Vagina (tissue), 2 donors: ENCODE measurements around the gene SCAMP4. TPM values are rescaled to one million over a fixed set of nuclear protein-coding genes. Genes with fewer than 3 reads are reported as not detected.

Experiments
- DNase-seq, 2 donors: peaks; one replicate each; pipeline ENCODE4 v3.0.0-alpha.2; 2017; ENCODE audit errors: extremely low spot score in 2 of 2
- H3K27ac ChIP-seq: fragments of 200-600 bp; sonication (generic); one replicate; pipeline ENCODE4 v1.5.1; 2019
- H3K27me3 ChIP-seq: fragments of 200-600 bp; sonication (generic); one replicate; pipeline ENCODE4 v1.5.1; 2019
- H3K36me3 ChIP-seq, 2 donors: fragments of 200-600 bp; sonication (generic); one replicate each; pipeline ENCODE4 v1.5.1; 2017 to 2019
- H3K4me1 ChIP-seq: fragments of 200-600 bp; sonication (generic); one replicate; pipeline ENCODE4 v1.5.1; 2019
- H3K4me3 ChIP-seq, 2 donors: fragments of 200-600 bp; sonication (generic); 1 replicate in 1 of 2; 2 replicates in 1 of 2; pipeline ENCODE4 v1.5.1; 2016 to 2019
- H3K9me3 ChIP-seq: fragments of 200-600 bp; sonication (generic); one replicate; pipeline ENCODE4 v1.5.1; 2019
- CTCF ChIP-seq, 3 experiments: fragments of 450-650 bp in 2 of 3; fragments of 200-600 bp in 1 of 3; sonication (generic) in 1 of 3; IDR thresholded peaks; one replicate each; pipeline ENCODE4 v1.5.1; 2017 to 2019; ENCODE audit warnings: antibody characterized with exemption in 3 of 3, mild to moderate bottlenecking in 2 of 3, moderate library complexity in 2 of 3
- POLR2A ChIP-seq, 2 donors: fragments of 450-650 bp; IDR thresholded peaks; one replicate each; pipeline ENCODE4 v1.6.1; 2017; ENCODE audit warnings: antibody characterized with exemption in 2 of 2, mild to moderate bottlenecking in 2 of 2, moderate library complexity in 2 of 2
- POLR2AphosphoS5 ChIP-seq, 2 donors: sonication (generic); formaldehyde crosslinking; IDR thresholded peaks; one replicate each; pipeline ENCODE4 v1.9.0; 2017; ENCODE audit warnings: antibody characterized with exemption in 2 of 2, mild to moderate bottlenecking in 2 of 2, low read depth in 1 of 2; ENCODE audit not compliant: insufficient read depth in 1 of 2
- intact Hi-C: fragments of 100-400 bp; cut with DNase I; formaldehyde crosslinking; loops from one replicate; pipeline ENCODE4 v1.15.1; 2023
- total RNA-seq: library from RNA; depleted of rRNA; stranded (reverse); fragments of >200 nt; gene quantifications from one replicate; pipeline ENCODE4 v1.2.3, GENCODE V29; 2016

The SCAMP4 gene
- total RNA-seq, 1 donor from 2014 or later, result 51.3 TPM

- TF ChIP-seq POLR2AphosphoS5 (IDR thresholded peaks at IDR 0.05; ENCODE audit: insufficient read depth in 1 of 2, low read depth in 1 of 2), result no peak
- no peak for TF ChIP-seq POLR2A (IDR thresholded peaks at IDR 0.05)
- TF ChIP-seq CTCF (IDR thresholded peaks at IDR 0.05), result no peak
- peak overlapping the region; percentile 78 for H3K27ac ChIP-seq
- H3K4me1 ChIP-seq, result peaks cover 64% of the 10 kb centered on the region
- DNase-seq, result no peak
- H3K27me3 ChIP-seq, result no peaks in the 10 kb centered on the region
- H3K36me3 ChIP-seq, result no peaks in the 10 kb centered on the region
- peak overlapping the region; percentile 58 to 85 for H3K4me3 ChIP-seq
- no peaks in the 10 kb centered on the region for H3K9me3 ChIP-seq
- intact Hi-C loops, result no loop called here
These were observed 720 bp downstream of the SCAMP4 start for GRCh38 chr19:1905863-1906375.

GRCh38 chr19:1906985-1907562 lies 1.9 kb downstream of the SCAMP4 start:
- TF ChIP-seq POLR2A (IDR thresholded peaks at IDR 0.05), result no peak
- no peak for TF ChIP-seq POLR2AphosphoS5 (IDR thresholded peaks at IDR 0.05; ENCODE audit: insufficient read depth in 1 of 2, low read depth in 1 of 2)
- no peaks in the 10 kb centered on the region for H3K36me3 ChIP-seq
- no peak for DNase-seq
- no peaks in the 10 kb centered on the region for H3K9me3 ChIP-seq
- intact Hi-C loops, result no loop called here
- peaks cover 64% of the 10 kb centered on the region for H3K4me1 ChIP-seq
- H3K4me3 ChIP-seq, result no peak overlapping the region
- no peaks in the 10 kb centered on the region for H3K27me3 ChIP-seq
- H3K27ac ChIP-seq, result peak overlapping the region; percentile 60

- peak overlapping the region in 1 of 2 donors; percentile 21 for H3K4me3 ChIP-seq
- TF ChIP-seq POLR2AphosphoS5 (IDR thresholded peaks at IDR 0.05; ENCODE audit: insufficient read depth in 1 of 2, low read depth in 1 of 2), result no peak
- no peak for TF ChIP-seq CTCF (IDR thresholded peaks at IDR 0.05)
- TF ChIP-seq POLR2A (IDR thresholded peaks at IDR 0.05), result no peak
These were observed 2.6 kb downstream of the SCAMP4 start for GRCh38 chr19:1907563-1908363.

GRCh38 chr19:1908364-1908678 lies 3.1 kb downstream of the SCAMP4 start:
- TF ChIP-seq POLR2AphosphoS5 (IDR thresholded peaks at IDR 0.05; ENCODE audit: insufficient read depth in 1 of 2, low read depth in 1 of 2), result no peak
- TF ChIP-seq POLR2A (IDR thresholded peaks at IDR 0.05), result no peak
- no peak for TF ChIP-seq CTCF (IDR thresholded peaks at IDR 0.05)
- H3K36me3 ChIP-seq, result no peaks in the 10 kb centered on the region
- H3K27me3 ChIP-seq, result no peaks in the 10 kb centered on the region
- intact Hi-C loops, result no loop called here
- peak overlapping the region in 1 of 2 donors; percentile 21 for H3K4me3 ChIP-seq
- H3K27ac ChIP-seq, result peak overlapping the region; percentile 60
- H3K4me1 ChIP-seq, result peaks cover 59% of the 10 kb centered on the region
- DNase-seq, result no peak
- H3K9me3 ChIP-seq, result no peaks in the 10 kb centered on the region

More at GRCh38 chr19:1907563-1908363, 2.6 kb downstream of the SCAMP4 start:
- Histone ChIP-seq H3K27me3 (no peaks in the 10 kb centered on the region), H3K27ac (peak overlapping the region; percentile 60), H3K36me3 (no peaks in the 10 kb centered on the region), H3K9me3 (no peaks in the 10 kb centered on the region), H3K4me1 (peaks cover 64% of the 10 kb centered on the region)
- peak in 1 of 2 donors; percentile 96 for DNase-seq
- intact Hi-C loops, result no loop called here

- H3K4me3 ChIP-seq, result no peak overlapping the region
- TF ChIP-seq POLR2AphosphoS5 (IDR thresholded peaks at IDR 0.05; ENCODE audit: insufficient read depth in 1 of 2, low read depth in 1 of 2) (no peak), POLR2A (IDR thresholded peaks at IDR 0.05) (no peak), CTCF (IDR thresholded peaks at IDR 0.05) (no peak)
- DNase-seq, result no peak
- H3K27me3 ChIP-seq, result no peaks in the 10 kb centered on the region
- intact Hi-C loops, result no loop called here
- H3K27ac ChIP-seq, result no peak overlapping the region
- H3K4me1 ChIP-seq, result peaks cover 46% of the 10 kb centered on the region
- no peaks in the 10 kb centered on the region for H3K36me3 ChIP-seq
- no peaks in the 10 kb centered on the region for H3K9me3 ChIP-seq
These were observed 4.5 kb downstream of the SCAMP4 start for GRCh38 chr19:1909761-1910080.
